Measurements from ENCODE around the gene C15orf40. TPM values are rescaled to one million over a fixed set of nuclear protein-coding genes. Genes with fewer than 3 reads are reported as not detected.

The C15orf40 gene
- total and polyA plus RNA-seq, 2 experiments from 2014 or later = 11.5 to 23.9 TPM

- H3K27ac ChIP-seq = no peak overlapping the region
- no peak for TF ChIP-seq CTCF (IDR thresholded peaks at IDR 0.05; ENCODE audit: low read depth, low read length)
- DNase-seq (ENCODE audit: low read depth in 1 of 2, low spot score in 1 of 2) = no peak
These were observed 46.5 kb downstream of the C15orf40 start for GRCh38 chr15:82964890-82965289.

GRCh38 chr15:82963471-82964341 is 47.7 kb downstream of the C15orf40 start:
- no peaks in the 10 kb centered on the region for H3K9me3 ChIP-seq (ENCODE audit: low read depth)
- no peaks in the 10 kb centered on the region for H3K4me1 ChIP-seq (ENCODE audit: low read depth)
- H3K36me3 ChIP-seq = no peaks in the 10 kb centered on the region
- no peaks in the 10 kb centered on the region for H3K27me3 ChIP-seq
- TF ChIP-seq CTCF (IDR thresholded peaks at IDR 0.05; ENCODE audit: low read depth, low read length) = no peak
- H3K4me3 ChIP-seq = no peak overlapping the region
- no peak overlapping the region for H3K27ac ChIP-seq
- DNase-seq (ENCODE audit: low read depth in 1 of 2, low spot score in 1 of 2) = no peak

More at GRCh38 chr15:82964890-82965289, 46.5 kb downstream of the C15orf40 start:
- Histone ChIP-seq H3K4me1 (ENCODE audit: low read depth) (peaks cover 4% of the 10 kb centered on the region), H3K9me3 (ENCODE audit: low read depth) (no peaks in the 10 kb centered on the region), H3K36me3 (no peaks in the 10 kb centered on the region), H3K27me3 (no peaks in the 10 kb centered on the region), H3K4me3 (no peak overlapping the region)

- H3K9me3 ChIP-seq (ENCODE audit: low read depth) = no peaks in the 10 kb centered on the region
- no peaks in the 10 kb centered on the region for H3K27me3 ChIP-seq
- no peaks in the 10 kb centered on the region for H3K36me3 ChIP-seq
- H3K4me3 ChIP-seq = no peak overlapping the region
- no peak for TF ChIP-seq CTCF (IDR thresholded peaks at IDR 0.05; ENCODE audit: low read depth, low read length)
- no peak for DNase-seq (ENCODE audit: low read depth in 1 of 2, low spot score in 1 of 2)
- no peaks in the 10 kb centered on the region for H3K4me1 ChIP-seq (ENCODE audit: low read depth)
- H3K27ac ChIP-seq = no peak overlapping the region
These were observed 50.7 kb downstream of the C15orf40 start for GRCh38 chr15:82960766-82961165.

- no peak overlapping the region for H3K27ac ChIP-seq
- no peaks in the 10 kb centered on the region for H3K9me3 ChIP-seq (ENCODE audit: low read depth)
- no peak overlapping the region for H3K4me3 ChIP-seq
- no peaks in the 10 kb centered on the region for H3K27me3 ChIP-seq
- no peaks in the 10 kb centered on the region for H3K4me1 ChIP-seq (ENCODE audit: low read depth)
- no peak for TF ChIP-seq CTCF (IDR thresholded peaks at IDR 0.05; ENCODE audit: low read depth, low read length)
- DNase-seq (ENCODE audit: low read depth in 1 of 2, low spot score in 1 of 2) = no peak
- H3K36me3 ChIP-seq = no peaks in the 10 kb centered on the region
These were observed 52.0 kb downstream of the C15orf40 start for GRCh38 chr15:82959423-82959822.

- H3K4me3 ChIP-seq = no peak overlapping the region
These were observed 52.8 kb downstream of the C15orf40 start for GRCh38 chr15:82958638-82959037.

More at GRCh38 chr15:82958638-82959037, 52.8 kb downstream of the C15orf40 start:
- Histone ChIP-seq H3K36me3 (no peaks in the 10 kb centered on the region), H3K27me3 (no peaks in the 10 kb centered on the region), H3K9me3 (ENCODE audit: low read depth) (no peaks in the 10 kb centered on the region), H3K4me1 (ENCODE audit: low read depth) (no peaks in the 10 kb centered on the region), H3K27ac (no peak overlapping the region)
- no peak for TF ChIP-seq CTCF (IDR thresholded peaks at IDR 0.05; ENCODE audit: low read depth, low read length)
- no peak for DNase-seq (ENCODE audit: low read depth in 1 of 2, low spot score in 1 of 2)
